Prostate gland (tissue), 2 donors: ENCODE data around the gene DCUN1D1.

Source experiments
- POLR2AphosphoS5 ChIP-seq: sonication (generic); formaldehyde crosslinking; IDR thresholded peaks from one replicate; pipeline ENCODE4 v1.6.1; 2017; ENCODE audit warnings: antibody characterized with exemption
- TF ChIP-seq, protein P1 (sequence below), 4 experiments: fragments of 200-600 bp in 2 of 4; fragments of 450-650 bp in 2 of 4; sonication (generic) in 2 of 4; IDR thresholded peaks; 1 replicate in 3 of 4; 2 replicates in 1 of 4; pipeline ENCODE4 v1.5.1; 2016 to 2019; ENCODE audit warnings: antibody characterized with exemption in 4 of 4, mild to moderate bottlenecking in 2 of 4, moderate library complexity in 2 of 4

DNA sequence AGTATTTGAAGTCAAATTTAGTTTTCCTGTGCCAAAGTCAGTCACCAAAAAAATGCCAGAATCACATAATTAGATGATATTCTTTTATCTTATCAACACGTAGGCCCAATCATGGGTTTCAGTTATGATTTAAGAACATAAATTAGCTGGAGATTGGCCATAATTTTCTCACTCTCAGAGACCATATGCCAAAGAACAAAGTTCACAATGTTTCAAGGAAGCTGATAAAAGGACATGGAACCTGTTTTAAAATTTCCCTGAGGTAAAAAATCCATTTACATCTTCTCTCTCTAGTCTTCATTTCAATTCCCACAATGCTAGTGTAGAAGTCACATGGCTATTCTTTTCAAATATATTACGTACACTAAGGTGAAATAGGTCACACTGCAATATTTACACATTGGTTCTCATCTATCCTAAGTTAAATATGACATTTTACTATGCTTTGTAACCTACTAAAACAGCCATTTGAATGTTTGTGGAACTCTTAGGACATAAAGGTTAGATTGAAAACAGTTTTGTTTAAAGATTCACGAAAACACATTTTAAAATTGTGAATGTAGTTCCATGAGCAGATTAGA lies 42.7 kb upstream of the DCUN1D1 start:
- TF ChIP-seq, protein P1, sequence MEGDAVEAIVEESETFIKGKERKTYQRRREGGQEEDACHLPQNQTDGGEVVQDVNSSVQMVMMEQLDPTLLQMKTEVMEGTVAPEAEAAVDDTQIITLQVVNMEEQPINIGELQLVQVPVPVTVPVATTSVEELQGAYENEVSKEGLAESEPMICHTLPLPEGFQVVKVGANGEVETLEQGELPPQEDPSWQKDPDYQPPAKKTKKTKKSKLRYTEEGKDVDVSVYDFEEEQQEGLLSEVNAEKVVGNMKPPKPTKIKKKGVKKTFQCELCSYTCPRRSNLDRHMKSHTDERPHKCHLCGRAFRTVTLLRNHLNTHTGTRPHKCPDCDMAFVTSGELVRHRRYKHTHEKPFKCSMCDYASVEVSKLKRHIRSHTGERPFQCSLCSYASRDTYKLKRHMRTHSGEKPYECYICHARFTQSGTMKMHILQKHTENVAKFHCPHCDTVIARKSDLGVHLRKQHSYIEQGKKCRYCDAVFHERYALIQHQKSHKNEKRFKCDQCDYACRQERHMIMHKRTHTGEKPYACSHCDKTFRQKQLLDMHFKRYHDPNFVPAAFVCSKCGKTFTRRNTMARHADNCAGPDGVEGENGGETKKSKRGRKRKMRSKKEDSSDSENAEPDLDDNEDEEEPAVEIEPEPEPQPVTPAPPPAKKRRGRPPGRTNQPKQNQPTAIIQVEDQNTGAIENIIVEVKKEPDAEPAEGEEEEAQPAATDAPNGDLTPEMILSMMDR (IDR thresholded peaks at IDR 0.05), result no peak
- TF ChIP-seq POLR2AphosphoS5, result no peak
